HG03460 (cell line): ENCODE data around the gene COL8A1.
"Not testable (repeated sequence)": the region's sequence is repeated elsewhere in the genome, so short reads cannot be mapped to it uniquely, and the experiment has no call there.

Source experiments
- ATAC-seq: cut with Tn5 transposase; IDR thresholded peaks from one replicate; pipeline ENCODE4 v1.9.1; 2021; ENCODE audit not compliant: unreplicated experiment

Gene COL8A1

GRCh38 chr3:99704417-99704816, 66.0 kb downstream of the COL8A1 start:
- ATAC-seq, result no peak

GRCh38 chr3:99706410-99706809, 68.0 kb downstream of the COL8A1 start:
- no peak for ATAC-seq

- no peak for ATAC-seq
Observed at GRCh38 chr3:99708207-99708745, 69.9 kb downstream of the COL8A1 start.

- ATAC-seq, result no peak
Observed at GRCh38 chr3:99709686-99710085, 71.3 kb downstream of the COL8A1 start.

- no peak for ATAC-seq
Observed at GRCh38 chr3:99710094-99710493, 71.7 kb downstream of the COL8A1 start.

- no peak for ATAC-seq
Observed at GRCh38 chr3:99711351-99711750, 73.0 kb downstream of the COL8A1 start.

- no peak for ATAC-seq
Observed at GRCh38 chr3:99712291-99712954, 74.0 kb downstream of the COL8A1 start.

- no peak for ATAC-seq
Observed at GRCh38 chr3:99713440-99713839, 75.0 kb downstream of the COL8A1 start.

GRCh38 chr3:99714146-99714545, 75.8 kb downstream of the COL8A1 start:
- ATAC-seq, result no peak

- ATAC-seq, result no peak
Observed at GRCh38 chr3:99714575-99714974, 76.2 kb downstream of the COL8A1 start.

- no peak for ATAC-seq
Observed at GRCh38 chr3:99716463-99716995, 78.1 kb downstream of the COL8A1 start.

GRCh38 chr3:99720985-99721632, 82.7 kb downstream of the COL8A1 start:
- no peak for ATAC-seq

GRCh38 chr3:99721633-99722007, 83.2 kb downstream of the COL8A1 start:
- no peak for ATAC-seq

GRCh38 chr3:99724276-99724675, 85.9 kb downstream of the COL8A1 start:
- no peak for ATAC-seq

GRCh38 chr3:99730870-99731269, 92.5 kb downstream of the COL8A1 start:
- ATAC-seq, result no peak

GRCh38 chr3:99731499-99731898, 93.1 kb downstream of the COL8A1 start:
- ATAC-seq, result no peak

GRCh38 chr3:99740371-99740770, 102.0 kb downstream of the COL8A1 start:
- ATAC-seq, result not testable (repeated sequence)

- no peak for ATAC-seq
Observed at GRCh38 chr3:99741588-99741987, 103.2 kb downstream of the COL8A1 start.

- no peak for ATAC-seq
Observed at GRCh38 chr3:99747915-99748314, 109.5 kb downstream of the COL8A1 start.

- ATAC-seq, result no peak
Observed at GRCh38 chr3:99751649-99752048, 113.3 kb downstream of the COL8A1 start.

- peak; percentile 76 for ATAC-seq
Observed at GRCh38 chr3:99753268-99753975, 115.0 kb downstream of the COL8A1 start.

GRCh38 chr3:99755831-99756230, 117.4 kb downstream of the COL8A1 start:
- no peak for ATAC-seq
